Stimulated activated CD4-positive, alpha-beta T cell treated with anti-CD3 and anti-CD28 coated beads, TNF-alpha, amount 100 ng/mL, for 4 hours (primary cell): Measurements from ENCODE around the gene AMOT.

Source experiments
- DNase-seq, 3 experiments: peaks; one replicate each; pipeline ENCODE4 v3.0.0-alpha.2; 2020; ENCODE audit warnings: low read depth in 3 of 3

The AMOT gene

GRCh38 chrX:112837531-112837930 is 3.1 kb downstream of the AMOT start:
- DNase-seq = no peak

- DNase-seq = no peak
Observed at GRCh38 chrX:112835019-112835418, 5.6 kb downstream of the AMOT start.

- no peak for DNase-seq
Observed at GRCh38 chrX:112834031-112834845, 6.4 kb downstream of the AMOT start.

GRCh38 chrX:112832481-112833095 is 8.0 kb downstream of the AMOT start:
- no peak for DNase-seq

- DNase-seq = no peak
Observed at GRCh38 chrX:112830540-112830939, 10.1 kb downstream of the AMOT start.

- DNase-seq = no peak
Observed at GRCh38 chrX:112827292-112827903, 13.2 kb downstream of the AMOT start.

GRCh38 chrX:112826023-112826422 is 14.6 kb downstream of the AMOT start:
- no peak for DNase-seq

GRCh38 chrX:112822892-112823291 is 17.7 kb downstream of the AMOT start:
- no peak for DNase-seq

- no peak for DNase-seq
Observed at GRCh38 chrX:112820364-112821268, 20.0 kb downstream of the AMOT start.

- DNase-seq = no peak
Observed at GRCh38 chrX:112819813-112820212, 20.8 kb downstream of the AMOT start.

GRCh38 chrX:112819008-112819640 is 21.5 kb downstream of the AMOT start:
- DNase-seq = no peak

- no peak for DNase-seq
Observed at GRCh38 chrX:112818114-112819007, 22.3 kb downstream of the AMOT start.

- no peak for DNase-seq
Observed at GRCh38 chrX:112816908-112817307, 23.7 kb downstream of the AMOT start.

GRCh38 chrX:112814496-112814895 is 26.1 kb downstream of the AMOT start:
- no peak for DNase-seq

GRCh38 chrX:112812741-112813140 is 27.9 kb downstream of the AMOT start:
- no peak for DNase-seq

- no peak for DNase-seq
Observed at GRCh38 chrX:112808651-112809195, 31.9 kb downstream of the AMOT start.

- DNase-seq = no peak
Observed at GRCh38 chrX:112808007-112808406, 32.6 kb downstream of the AMOT start.

- DNase-seq = no peak
Observed at GRCh38 chrX:112803060-112803459, 37.6 kb downstream of the AMOT start.

GRCh38 chrX:112802541-112802940 is 38.1 kb downstream of the AMOT start:
- DNase-seq = no peak
